CD4-positive, alpha-beta memory T cell (primary cell): ENCODE results near the gene DLG4. TPM values are rescaled to one million over a fixed set of nuclear protein-coding genes. Genes with fewer than 3 reads are reported as not detected.
A peak's percentile ranks its signal among the peaks of the same experiment; 100 is the strongest.
"Not testable (repeated sequence)": the region's sequence is repeated elsewhere in the genome, so short reads cannot be mapped to it uniquely, and the experiment has no call there.

Experiments
- CTCF ChIA-PET: fragments of 350-600 bp; sonication (Branson Sonifier 250); formaldehyde crosslinking; loops from one replicate; lab custom pipeline; 2021; ENCODE audit warnings: inconsistent platforms; ENCODE audit not compliant: partially characterized antibody; lab: Charles Lee
- POLR2A ChIA-PET: fragments of 350-600 bp; sonication (Branson Sonifier 250); formaldehyde crosslinking; loops from one replicate; lab custom pipeline; 2021; ENCODE audit not compliant: partially characterized antibody; lab: Charles Lee
- DNase-seq, 5 donors: peaks; one replicate each; pipeline versions ENCODE4 v3.0.0 to v3.0.0-alpha.2; 2020 to 2022; ENCODE audit warnings: mixed read lengths in 1 of 5
- H3K27ac ChIP-seq: one replicate; pipeline ENCODE4 v1.7.0; 2013; ENCODE audit warnings: low read depth, low read length
- H3K27me3 ChIP-seq: 2 replicates; pipeline ENCODE4 v1.7.0; 2013; ENCODE audit warnings: mild to moderate bottlenecking, low read length, moderate library complexity; ENCODE audit not compliant: insufficient read depth
- H3K36me3 ChIP-seq: 2 replicates; pipeline ENCODE4 v1.7.0; 2013; ENCODE audit warnings: mild to moderate bottlenecking, low read length, moderate library complexity; ENCODE audit not compliant: insufficient read depth
- H3K4me1 ChIP-seq: 2 replicates; pipeline ENCODE4 v1.7.0; 2013; ENCODE audit warnings: mild to moderate bottlenecking, low read length, moderate library complexity; ENCODE audit not compliant: insufficient read depth
- H3K4me3 ChIP-seq, 2 donors: one replicate each; pipeline ENCODE4 v1.7.0; 2013; ENCODE audit warnings: low read length in 2 of 2, mild to moderate bottlenecking in 1 of 2
- H3K9me3 ChIP-seq, 2 donors: one replicate each; pipeline ENCODE4 v1.7.0; 2013; ENCODE audit warnings: low read length in 2 of 2, control low read depth in 1 of 2; ENCODE audit not compliant: control insufficient read depth in 1 of 2
- H3K27ac Mint-ChIP-seq, 7 donors: one replicate each; pipeline ENCODE4 v1.8.0; 2020 to 2021; ENCODE audit warnings: mixed read lengths in 7 of 7, mild to moderate bottlenecking in 6 of 7, inconsistent platforms in 3 of 7, moderate library complexity in 3 of 7
- H3K27me3 Mint-ChIP-seq, 2 donors: one replicate each; pipeline ENCODE4 v1.8.0; 2020 to 2021; ENCODE audit warnings: mixed read lengths in 2 of 2
- H3K36me3 Mint-ChIP-seq, 2 donors: one replicate each; pipeline ENCODE4 v1.8.0; 2020 to 2021; ENCODE audit warnings: mixed read lengths in 2 of 2, inconsistent platforms in 1 of 2, mild to moderate bottlenecking in 1 of 2
- H3K4me1 Mint-ChIP-seq, 4 donors: one replicate each; pipeline ENCODE4 v1.8.0; 2020 to 2021; ENCODE audit warnings: mixed read lengths in 4 of 4, mild to moderate bottlenecking in 1 of 4
- H3K4me3 Mint-ChIP-seq, 8 donors: one replicate each; pipeline ENCODE4 v1.8.0; 2020 to 2021; ENCODE audit warnings: mixed read lengths in 8 of 8, mild to moderate bottlenecking in 7 of 8, moderate library complexity in 6 of 8, inconsistent platforms in 3 of 8
- H3K9me3 Mint-ChIP-seq, 8 donors: one replicate each; pipeline ENCODE4 v1.8.0; 2020 to 2021; ENCODE audit warnings: mixed read lengths in 8 of 8, mild to moderate bottlenecking in 5 of 8, inconsistent platforms in 3 of 8, moderate library complexity in 1 of 8
- intact Hi-C: fragments of 100-400 bp; cut with micrococcal nuclease; formaldehyde crosslinking; loops from one replicate; pipeline ENCODE4 v1.15.1; 2023
- polyA plus RNA-seq, 2 donors: library from polyadenylated mRNA; unstranded; fragments of 300-500 nt; fragmentation: Illumina TruSeq; gene quantifications; one replicate each; pipeline ENCODE4 v1.2.3, GENCODE V29; 2021
- total RNA-seq, 2 experiments: library from RNA; stranded (reverse); gene quantifications; one replicate each; pipeline ENCODE4 v1.2.3, GENCODE V29; 2021

DLG4 gene
- total and polyA plus RNA-seq, 4 experiments from 2014 or later = 0.44 to 7.6 (median 3.9) TPM

DNA sequence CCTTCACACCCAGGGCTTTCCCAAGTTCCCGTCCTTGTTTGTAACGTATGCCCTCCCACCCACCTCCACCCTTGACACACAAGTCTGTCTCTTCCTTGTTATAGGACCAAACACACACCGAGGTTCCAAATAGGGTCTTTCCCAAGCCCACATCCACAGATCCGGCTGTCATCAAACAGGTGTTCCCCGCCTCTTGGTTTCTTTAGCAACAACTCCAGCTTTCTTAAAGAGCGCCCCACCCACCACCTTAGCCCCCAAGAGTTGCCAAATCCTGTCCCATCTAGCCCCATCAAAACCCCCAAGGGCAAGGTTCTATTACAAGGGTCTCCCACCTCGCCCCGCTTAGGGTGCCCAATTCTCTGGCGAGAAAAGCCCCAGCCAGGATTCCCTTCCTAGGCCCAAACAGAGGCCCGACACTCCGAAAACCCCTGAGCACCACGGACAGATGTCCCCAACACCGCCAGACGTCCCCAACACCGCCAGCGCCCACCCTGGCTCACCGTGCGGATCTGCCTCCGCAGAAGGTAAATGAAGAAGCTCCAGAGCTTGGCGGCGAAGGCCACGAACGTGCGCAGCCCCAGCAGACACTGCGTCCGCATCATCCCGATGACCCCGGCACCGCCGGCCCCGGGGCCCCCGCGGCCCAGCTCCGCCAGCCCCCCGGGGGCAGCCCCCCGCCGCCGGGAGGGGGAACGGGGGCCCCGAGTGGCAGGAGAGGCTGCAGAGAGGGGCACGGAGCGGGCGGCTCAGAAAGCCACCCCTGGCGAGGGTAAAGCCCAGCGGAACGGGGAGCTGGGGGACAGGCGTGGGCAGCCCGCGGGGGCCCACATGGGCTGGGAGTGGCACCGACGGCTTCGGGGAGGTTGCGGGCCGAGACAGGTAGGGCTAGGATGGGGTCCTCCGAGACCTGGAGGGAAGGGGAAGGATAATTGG is 31.3 kb upstream of the DLG4 start:
- no peaks in the 10 kb centered on the region for H3K9me3 ChIP-seq
- peak overlapping the region; percentile 98 for H3K27ac ChIP-seq
- POLR2A ChIA-PET = interaction anchor here (0.6 to 4.8 kb wide), 14 partner anchors 11 to 436 kb away, joined by 3 to 115 read pairs (median 4); partner anchors contain the start of genes ACADVL, ACAP1, DLG4 and DVL2
- Mint-ChIP-seq H3K4me1 (peaks cover 28 to 57% (median 41%) of the 10 kb centered on the region in 4 donors), H3K27ac (peak overlapping the region; percentile 96 to 100 (median 98)), H3K27me3 (no peaks in the 10 kb centered on the region), H3K9me3 (peaks cover 0 to 1% (median 0%) of the 10 kb centered on the region in 8 donors), H3K4me3 (peak overlapping the region; percentile 91 to 97 (median 95)), H3K36me3 (peaks cover 15 to 48% of the 10 kb centered on the region in 2 donors)
- H3K4me1 ChIP-seq = peaks cover 37% of the 10 kb centered on the region
- peak overlapping the region; percentile 40 to 92 for H3K4me3 ChIP-seq
- intact Hi-C loops = loop anchor here (5.0 kb wide), 2 partner anchors 204 to 321 kb away; no protein-coding TSS in a partner anchor
- H3K27me3 ChIP-seq = no peaks in the 10 kb centered on the region
- CTCF ChIA-PET = interaction anchor here (0.8 to 1.7 kb wide), 2 partner anchors 15 to 205 kb away, joined by 3 read pairs; no protein-coding TSS in a partner anchor
- DNase-seq = peak in 2 of 5 donors; percentile 42 to 73
- H3K36me3 ChIP-seq = peaks cover 9% of the 10 kb centered on the region

DNA sequence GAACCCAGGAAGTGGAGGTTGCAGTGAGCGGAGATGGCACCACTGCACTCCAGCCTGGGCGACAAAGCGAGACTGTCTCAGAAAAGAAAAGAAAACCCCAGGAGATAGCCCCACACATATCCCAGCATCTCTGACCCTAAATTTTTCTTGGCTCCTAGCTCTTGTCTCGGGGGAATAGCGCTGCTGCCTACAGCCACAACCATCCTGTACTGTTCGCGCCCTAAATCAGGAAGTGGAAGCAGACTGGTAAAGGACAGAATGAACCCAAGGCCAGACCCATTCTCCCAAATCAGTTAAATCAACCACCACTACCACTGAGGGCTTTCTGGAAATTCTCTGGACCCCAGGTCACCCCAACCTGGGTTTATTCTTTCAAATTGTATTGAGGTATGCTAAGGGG is 30.2 kb upstream of the DLG4 start:
- peak overlapping the region; percentile 91 to 97 (median 94) for H3K4me3 Mint-ChIP-seq
- Histone ChIP-seq H3K9me3 (no peaks in the 10 kb centered on the region), H3K27me3 (no peaks in the 10 kb centered on the region), H3K36me3 (peaks cover 13% of the 10 kb centered on the region), H3K4me1 (peaks cover 37% of the 10 kb centered on the region), H3K27ac (peak overlapping the region; percentile 98), H3K4me3 (peak overlapping the region; percentile 40 to 92)
- no peaks in the 10 kb centered on the region for H3K27me3 Mint-ChIP-seq
- CTCF ChIA-PET = interaction anchor here (0.6 to 1.2 kb wide), 2 partner anchors 8 to 29 kb away, joined by 3 read pairs; partner anchors contain the start of gene GABARAP
- no peak for DNase-seq
- H3K4me1 Mint-ChIP-seq = peaks cover 28 to 57% (median 41%) of the 10 kb centered on the region in 4 donors
- POLR2A ChIA-PET = interaction anchor here (0.7 to 4.8 kb wide), 3 partner anchors 10 to 29 kb away, joined by 3 to 115 read pairs (median 4); partner anchors contain the start of genes DVL2, GABARAP and PHF23
- intact Hi-C loops = loop anchor here (5.0 kb wide), 2 partner anchors 203 to 322 kb away; no protein-coding TSS in a partner anchor
- peaks cover 15 to 45% of the 10 kb centered on the region in 2 donors for H3K36me3 Mint-ChIP-seq
- peak overlapping the region; percentile 95 to 99 (median 96) for H3K27ac Mint-ChIP-seq
- H3K9me3 Mint-ChIP-seq = peaks cover 0 to 1% (median 0%) of the 10 kb centered on the region in 8 donors

DNA sequence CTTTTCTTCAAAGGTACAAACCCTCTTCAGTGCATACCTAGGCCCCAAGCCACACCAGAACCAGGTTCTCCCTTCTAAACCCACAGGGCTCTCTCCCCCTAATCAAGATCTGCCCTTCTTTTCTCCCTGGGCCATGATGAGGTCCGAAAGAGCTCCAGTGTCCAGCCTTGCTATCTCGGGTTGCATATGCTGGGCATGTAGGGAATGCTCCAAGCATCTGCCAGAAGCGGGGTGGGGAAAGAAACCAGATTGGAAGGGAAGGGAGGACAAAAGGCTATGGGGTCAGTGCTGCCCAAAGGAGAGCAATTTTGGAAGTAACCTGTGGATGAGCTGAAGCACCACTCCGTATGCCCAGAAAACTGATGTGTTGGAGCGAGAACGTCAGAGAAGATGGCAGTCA is 29.6 kb upstream of the DLG4 start:
- peaks cover 11 to 44% of the 10 kb centered on the region in 2 donors for H3K36me3 Mint-ChIP-seq
- Histone ChIP-seq H3K4me1 (peaks cover 37% of the 10 kb centered on the region), H3K4me3 (no peak overlapping the region), H3K9me3 (no peaks in the 10 kb centered on the region), H3K36me3 (peaks cover 16% of the 10 kb centered on the region), H3K27ac (no peak overlapping the region), H3K27me3 (no peaks in the 10 kb centered on the region)
- H3K9me3 Mint-ChIP-seq = no peaks in the 10 kb centered on the region
- intact Hi-C loops = no loop called here
- ChIA-PET POLR2A (interaction anchor here (0.7 to 4.8 kb wide), 3 partner anchors 10 to 28 kb away, joined by 3 to 115 read pairs (median 4); partner anchors contain the start of genes DVL2, GABARAP and PHF23), CTCF (interaction anchor here (0.6 to 1.2 kb wide), 3 partner anchors 8 to 267 kb away, joined by 3 read pairs; partner anchors contain the start of gene GABARAP)
- no peak for DNase-seq
- peaks cover 28 to 57% (median 39%) of the 10 kb centered on the region in 4 donors for H3K4me1 Mint-ChIP-seq
- H3K4me3 Mint-ChIP-seq = peak overlapping the region; percentile 21 to 91 (median 68)
- no peaks in the 10 kb centered on the region for H3K27me3 Mint-ChIP-seq
- H3K27ac Mint-ChIP-seq = peak overlapping the region in 6 of 7 donors; percentile 32 to 99 (median 73)

DNA sequence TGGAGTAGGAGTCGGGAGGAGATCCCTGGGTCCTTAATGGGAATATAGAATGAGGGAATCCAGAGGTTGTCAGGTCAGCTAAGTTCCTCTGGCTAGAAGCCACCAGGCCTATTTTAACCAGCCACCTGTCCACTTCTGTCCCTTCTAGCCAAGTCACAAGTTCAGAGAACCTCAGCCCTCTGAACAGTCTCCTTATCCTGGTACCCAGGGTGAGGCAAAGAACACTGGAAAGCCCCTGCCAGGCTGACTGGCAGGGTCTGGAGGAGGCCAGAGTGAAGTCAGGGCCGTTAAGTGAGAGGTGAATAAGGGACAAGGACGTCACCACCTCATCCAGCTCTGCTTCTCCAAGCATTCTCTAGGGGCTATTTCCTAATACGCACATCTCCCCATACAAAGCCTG is 29.2 kb upstream of the DLG4 start:
- ChIA-PET POLR2A (interaction anchor here (1.1 to 4.8 kb wide), 2 partner anchors 9 to 28 kb away, joined by 3 to 115 read pairs; partner anchors contain the start of genes GABARAP and PHF23), CTCF (interaction anchor here (0.6 to 1.2 kb wide), 2 partner anchors 28 to 267 kb away, joined by 3 read pairs; no protein-coding TSS in a partner anchor)
- Mint-ChIP-seq H3K36me3 (peaks cover 11 to 42% of the 10 kb centered on the region in 2 donors), H3K4me3 (peak overlapping the region in 5 of 8 donors; percentile 21 to 91 (median 74)), H3K27ac (peak overlapping the region in 6 of 7 donors; percentile 3 to 99 (median 53)), H3K27me3 (no peaks in the 10 kb centered on the region), H3K4me1 (peaks cover 28 to 57% (median 37%) of the 10 kb centered on the region in 4 donors), H3K9me3 (no peaks in the 10 kb centered on the region)
- intact Hi-C loops = no loop called here
- DNase-seq = no peak
- Histone ChIP-seq H3K27me3 (no peaks in the 10 kb centered on the region), H3K36me3 (peaks cover 20% of the 10 kb centered on the region), H3K9me3 (no peaks in the 10 kb centered on the region), H3K27ac (no peak overlapping the region), H3K4me1 (peaks cover 37% of the 10 kb centered on the region), H3K4me3 (no peak overlapping the region)

DNA sequence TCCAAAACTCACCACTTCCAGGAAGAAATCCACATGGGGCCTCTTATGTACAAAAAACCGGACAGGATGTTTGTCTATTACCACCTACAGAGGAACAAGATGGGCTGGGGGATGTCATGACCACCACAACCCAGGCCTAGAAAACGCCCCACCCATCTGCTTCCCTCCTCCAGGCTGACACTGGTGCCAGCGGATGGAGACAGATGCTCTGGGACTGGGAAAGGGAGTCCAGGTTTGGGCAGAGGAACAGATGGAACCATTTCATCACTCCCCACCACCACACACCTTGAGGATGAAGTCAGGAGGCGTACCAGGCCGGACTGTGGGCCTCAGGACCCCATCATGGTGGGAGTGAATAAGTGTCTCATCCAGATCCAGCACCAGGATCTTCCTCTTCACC is 27.1 kb upstream of the DLG4 start:
- peaks cover 0 to 8% (median 0%) of the 10 kb centered on the region in 8 donors for H3K9me3 Mint-ChIP-seq
- Histone ChIP-seq H3K9me3 (no peaks in the 10 kb centered on the region), H3K36me3 (peaks cover 20% of the 10 kb centered on the region), H3K4me1 (peaks cover 35% of the 10 kb centered on the region), H3K27ac (no peak overlapping the region), H3K4me3 (no peak overlapping the region), H3K27me3 (no peaks in the 10 kb centered on the region)
- peak overlapping the region in 3 of 7 donors; percentile 70 to 82 (median 75) for H3K27ac Mint-ChIP-seq
- H3K27me3 Mint-ChIP-seq = peaks cover 0 to 2% of the 10 kb centered on the region in 2 donors
- ChIA-PET POLR2A (interaction anchor here (0.7 kb wide), 1 partner anchor 12 kb away, joined by 3 read pairs; the partner anchor contains the start of gene DVL2), CTCF (no interaction called here)
- peaks cover 23 to 57% (median 35%) of the 10 kb centered on the region in 4 donors for H3K4me1 Mint-ChIP-seq
- DNase-seq = no peak
- H3K4me3 Mint-ChIP-seq = peak overlapping the region in 1 of 8 donors; percentile 54
- intact Hi-C loops = no loop called here
- peaks cover 14 to 42% of the 10 kb centered on the region in 2 donors for H3K36me3 Mint-ChIP-seq

DNA sequence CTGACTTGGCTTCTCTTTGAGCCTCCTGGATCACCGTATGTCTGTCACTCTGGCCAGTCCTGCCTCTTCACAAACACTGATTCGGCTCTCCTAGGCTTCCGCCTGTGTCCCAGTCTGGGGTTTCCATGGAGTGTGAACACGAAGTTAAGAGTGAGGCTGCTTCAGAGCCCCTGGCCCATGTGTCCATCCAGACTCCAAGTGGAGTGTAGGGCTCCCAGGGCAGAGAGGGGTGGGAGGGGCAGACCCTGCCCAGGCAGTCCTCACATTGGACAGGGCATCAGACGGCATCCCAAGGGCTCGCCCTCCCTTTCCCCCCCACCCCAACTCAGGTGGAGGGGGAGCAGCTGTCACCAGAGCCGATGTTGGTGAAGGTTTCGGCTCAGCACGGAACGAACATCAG is 24.2 kb upstream of the DLG4 start:
- peaks cover 35% of the 10 kb centered on the region for H3K4me1 ChIP-seq
- DNase-seq, H3K4me3 ChIP-seq, H3K9me3 Mint-ChIP-seq, H3K27me3 ChIP-seq, H3K27me3 Mint-ChIP-seq, H3K9me3 ChIP-seq, intact Hi-C loops: not testable (repeated sequence)
- peaks cover 24 to 60% of the 10 kb centered on the region in 2 donors for H3K36me3 Mint-ChIP-seq
- peak overlapping the region in 6 of 7 donors; percentile 22 to 100 (median 93) for H3K27ac Mint-ChIP-seq
- H3K36me3 ChIP-seq = peaks cover 28% of the 10 kb centered on the region
- H3K4me3 Mint-ChIP-seq = peak overlapping the region in 3 of 8 donors; percentile 25 to 66 (median 29)
- ChIA-PET POLR2A (interaction anchor here (0.7 to 17.6 kb wide), 5 partner anchors 6 to 52 kb away, joined by 3 to 435 read pairs (median 17); partner anchors contain the start of genes ACADVL, CTDNEP1, DLG4 and DVL2), CTCF (interaction anchor here (1.4 kb wide), 1 partner anchor 52 kb away, joined by 3 read pairs; no protein-coding TSS in a partner anchor)
- peak overlapping the region; percentile 96 for H3K27ac ChIP-seq
- H3K4me1 Mint-ChIP-seq = peaks cover 27 to 58% (median 39%) of the 10 kb centered on the region in 4 donors
